Measurements from ENCODE around the gene PSD2.

GRCh38 chr5:139863361-139863760 lies 67.8 kb downstream of the PSD2 start:
- no peak for TF ChIP-seq CTCF (IDR thresholded peaks at IDR 0.05)
- no peak for TF ChIP-seq REST (IDR thresholded peaks at IDR 0.05; ENCODE audit: insufficient read depth in 1 of 2, low read depth in 2 of 2, low read length in 1 of 2)
- TF ChIP-seq POLR2AphosphoS5 (IDR thresholded peaks at IDR 0.05; ENCODE audit: low read depth, low read length) = no peak
